ENCODE measurements around the gene TPCN2. TPM values are rescaled to one million over a fixed set of nuclear protein-coding genes. Genes with fewer than 3 reads are reported as not detected.

The TPCN2 gene
- total RNA-seq, 1 experiment from 2014 or later, result 16.3 TPM

DNA sequence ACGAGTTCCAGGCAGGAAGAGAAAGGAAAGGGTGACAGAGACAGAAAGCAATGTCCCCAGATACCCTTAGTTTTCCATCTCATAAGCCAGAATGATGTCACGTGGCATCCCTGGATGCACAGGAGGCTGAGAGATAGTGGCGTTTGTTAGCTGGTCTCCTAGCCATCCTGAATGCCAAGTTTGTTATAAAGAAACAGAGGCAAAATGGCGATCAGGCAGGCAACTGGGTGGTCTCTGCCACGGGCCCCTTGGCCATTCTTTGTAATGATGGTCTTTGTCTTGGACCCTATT lies 112.3 kb downstream of the TPCN2 start:
- no TSS peak for BruUV-seq (replicated peaks)
- ChIA-PET POLR2A (no interaction called here), CTCF (no interaction called here)
- DNase-seq (ENCODE audit: unreplicated experiment), result no peak
- no peak overlapping the region for H3K27ac Mint-ChIP-seq (ENCODE audit: low read depth, unreplicated experiment)
- intact Hi-C loops (cut with micrococcal nuclease), result no loop called here
- no peak overlapping the region for H3K4me3 Mint-ChIP-seq (ENCODE audit: unreplicated experiment)
- no peaks in the 10 kb centered on the region for H3K27me3 Mint-ChIP-seq (ENCODE audit: insufficient read depth, unreplicated experiment)
- TF ChIP-seq, protein P1, sequence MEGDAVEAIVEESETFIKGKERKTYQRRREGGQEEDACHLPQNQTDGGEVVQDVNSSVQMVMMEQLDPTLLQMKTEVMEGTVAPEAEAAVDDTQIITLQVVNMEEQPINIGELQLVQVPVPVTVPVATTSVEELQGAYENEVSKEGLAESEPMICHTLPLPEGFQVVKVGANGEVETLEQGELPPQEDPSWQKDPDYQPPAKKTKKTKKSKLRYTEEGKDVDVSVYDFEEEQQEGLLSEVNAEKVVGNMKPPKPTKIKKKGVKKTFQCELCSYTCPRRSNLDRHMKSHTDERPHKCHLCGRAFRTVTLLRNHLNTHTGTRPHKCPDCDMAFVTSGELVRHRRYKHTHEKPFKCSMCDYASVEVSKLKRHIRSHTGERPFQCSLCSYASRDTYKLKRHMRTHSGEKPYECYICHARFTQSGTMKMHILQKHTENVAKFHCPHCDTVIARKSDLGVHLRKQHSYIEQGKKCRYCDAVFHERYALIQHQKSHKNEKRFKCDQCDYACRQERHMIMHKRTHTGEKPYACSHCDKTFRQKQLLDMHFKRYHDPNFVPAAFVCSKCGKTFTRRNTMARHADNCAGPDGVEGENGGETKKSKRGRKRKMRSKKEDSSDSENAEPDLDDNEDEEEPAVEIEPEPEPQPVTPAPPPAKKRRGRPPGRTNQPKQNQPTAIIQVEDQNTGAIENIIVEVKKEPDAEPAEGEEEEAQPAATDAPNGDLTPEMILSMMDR (IDR thresholded peaks at IDR 0.05; ENCODE audit: unreplicated experiment), result no peak
- H3K9me3 Mint-ChIP-seq (ENCODE audit: unreplicated experiment), result peaks cover 4% of the 10 kb centered on the region
- peaks cover 5% of the 10 kb centered on the region for H3K4me1 Mint-ChIP-seq (ENCODE audit: insufficient read depth, unreplicated experiment)
- H3K36me3 Mint-ChIP-seq (ENCODE audit: insufficient read depth, unreplicated experiment), result peaks cover 4% of the 10 kb centered on the region

- ChIA-PET POLR2A (no interaction called here), CTCF (no interaction called here)
- peaks cover 13% of the 10 kb centered on the region for H3K4me1 Mint-ChIP-seq (ENCODE audit: insufficient read depth, unreplicated experiment)
- peaks cover 4% of the 10 kb centered on the region for H3K9me3 Mint-ChIP-seq (ENCODE audit: unreplicated experiment)
- peaks cover 4% of the 10 kb centered on the region for H3K36me3 Mint-ChIP-seq (ENCODE audit: insufficient read depth, unreplicated experiment)
- no peak overlapping the region for H3K27ac Mint-ChIP-seq (ENCODE audit: low read depth, unreplicated experiment)
- BruUV-seq (replicated peaks), result no TSS peak
- H3K4me3 Mint-ChIP-seq (ENCODE audit: unreplicated experiment), result no peak overlapping the region
- TF ChIP-seq, protein P1 (IDR thresholded peaks at IDR 0.05; ENCODE audit: unreplicated experiment), result no peak
- no peaks in the 10 kb centered on the region for H3K27me3 Mint-ChIP-seq (ENCODE audit: insufficient read depth, unreplicated experiment)
- DNase-seq (ENCODE audit: unreplicated experiment), result no peak
- intact Hi-C loops (cut with micrococcal nuclease), result no loop called here
Observed at GRCh38 chr11:69162505-69162904, 113.8 kb downstream of the TPCN2 start.

DNA sequence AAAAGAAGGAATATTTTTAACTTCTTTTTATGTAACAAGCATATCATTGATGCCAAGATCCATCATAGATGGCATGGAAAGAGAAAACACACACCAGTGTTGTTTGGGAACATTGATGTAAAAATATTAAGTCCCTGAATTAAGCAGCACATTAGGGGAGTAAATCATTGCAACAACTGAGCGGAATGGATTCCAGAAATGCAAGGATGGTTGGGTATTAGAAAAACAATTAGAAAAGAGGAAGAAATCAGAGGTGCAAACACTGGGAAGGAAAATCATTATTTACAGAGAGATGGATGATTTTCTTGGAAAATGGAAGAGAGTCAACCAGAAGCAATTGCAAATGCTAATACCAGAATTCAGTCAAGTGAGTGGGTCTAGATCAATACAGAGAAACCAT lies 115.1 kb downstream of the TPCN2 start:
- ChIA-PET CTCF (no interaction called here), POLR2A (no interaction called here)
- Mint-ChIP-seq H3K9me3 (ENCODE audit: unreplicated experiment) (peaks cover 4% of the 10 kb centered on the region), H3K27ac (ENCODE audit: low read depth, unreplicated experiment) (no peak overlapping the region), H3K4me1 (ENCODE audit: insufficient read depth, unreplicated experiment) (peaks cover 25% of the 10 kb centered on the region), H3K36me3 (ENCODE audit: insufficient read depth, unreplicated experiment) (peaks cover 4% of the 10 kb centered on the region), H3K27me3 (ENCODE audit: insufficient read depth, unreplicated experiment) (no peaks in the 10 kb centered on the region), H3K4me3 (ENCODE audit: unreplicated experiment) (no peak overlapping the region)
- DNase-seq (ENCODE audit: unreplicated experiment), result no peak
- TF ChIP-seq, protein P1 (IDR thresholded peaks at IDR 0.05; ENCODE audit: unreplicated experiment), result no peak
- BruUV-seq (replicated peaks), result no TSS peak
- intact Hi-C loops (cut with micrococcal nuclease), result no loop called here

- H3K36me3 Mint-ChIP-seq (ENCODE audit: insufficient read depth, unreplicated experiment), result peaks cover 4% of the 10 kb centered on the region
- TF ChIP-seq, protein P1 (IDR thresholded peaks at IDR 0.05; ENCODE audit: unreplicated experiment), result no peak
- intact Hi-C loops (cut with micrococcal nuclease), result no loop called here
- no peaks in the 10 kb centered on the region for H3K27me3 Mint-ChIP-seq (ENCODE audit: insufficient read depth, unreplicated experiment)
- ChIA-PET CTCF (no interaction called here), POLR2A (no interaction called here)
- DNase-seq (ENCODE audit: unreplicated experiment), result no peak
- H3K4me3 Mint-ChIP-seq (ENCODE audit: unreplicated experiment), result no peak overlapping the region
- peaks cover 4% of the 10 kb centered on the region for H3K9me3 Mint-ChIP-seq (ENCODE audit: unreplicated experiment)
- no TSS peak for BruUV-seq (replicated peaks)
- H3K27ac Mint-ChIP-seq (ENCODE audit: low read depth, unreplicated experiment), result no peak overlapping the region
- H3K4me1 Mint-ChIP-seq (ENCODE audit: insufficient read depth, unreplicated experiment), result peaks cover 25% of the 10 kb centered on the region
Observed at GRCh38 chr11:69164824-69165223, 116.1 kb downstream of the TPCN2 start.

All from MCF 10A (cell line).